Pancreas (tissue), 10 donors: ENCODE data around the gene TRMT1. TPM values are rescaled to one million over a fixed set of nuclear protein-coding genes. Genes with fewer than 3 reads are reported as not detected.

Experiments
- ATAC-seq, 4 donors: fragments of 200-7000 bp; cut with Tn5 transposase; one replicate each; pipeline versions ENCODE4 v1.8.0 to v1.9.1; 2020; ENCODE audit warnings: mild to moderate bottlenecking in 4 of 4, moderate library complexity in 4 of 4
- DNase-seq, 6 donors: peaks; one replicate each; pipeline ENCODE4 v3.0.0-alpha.2; 2020
- FAIRE-seq: peaks from 2 replicates; lab custom pipeline; 2012; peaks lifted over from hg19 to GRCh38; lab: Jason Lieb, UNC
- H3K27ac ChIP-seq, 4 donors: fragments of 200-600 bp; sonication (generic); 1 replicate in 3 of 4; 2 replicates in 1 of 4; pipeline versions ENCODE4 v1.5.0 to v1.8.0; 2020
- H3K27me3 ChIP-seq, 4 donors: fragments of 200-600 bp; one replicate each; pipeline ENCODE4 v1.8.0; 2021
- H3K36me3 ChIP-seq, 3 donors: fragments of 200-600 bp; sonication (generic) in 1 of 3; one replicate each; pipeline versions ENCODE4 v1.5.0 to v1.8.0; 2020 to 2021
- H3K4me1 ChIP-seq, 3 donors: fragments of 200-600 bp; one replicate each; pipeline ENCODE4 v1.8.0; 2021
- H3K4me3 ChIP-seq, 4 donors: fragments of 200-600 bp; sonication (generic) in 2 of 4; one replicate each; pipeline versions ENCODE4 v1.5.0 to v1.8.0; 2020 to 2021
- H3K9me3 ChIP-seq, 4 donors: fragments of 200-600 bp; one replicate each; pipeline ENCODE4 v1.8.0; 2021
- WGBS, 2 donors: extraction: QIAGEN DNeasy Blood & Tissue Kit; methylation state at CpG; one replicate each; pipeline ENCODE4 v1.1.7; 2013; 5-methylcytosine and 5-hydroxymethylcytosine counted together
- intact Hi-C, 3 donors: fragments of 100-400 bp; cut with DNase I; formaldehyde crosslinking; loops; one replicate each; pipeline versions ENCODE4 v1.11.1 to v1.14.2; 2022
- polyA plus RNA-seq, 2 donors: library from polyadenylated mRNA; stranded (reverse); fragments of 200-250 nt; gene quantifications; one replicate each; pipeline ENCODE4 v1.2.3, GENCODE V29; 2013
- total RNA-seq, 6 donors: library from RNA; stranded (reverse); fragmentation: NEBNext Ultra II Directional in 4 of 6; extraction: Animal tissue kit (Norgen Biotek cat#: 25700) in 4 of 6; gene quantifications; one replicate each; pipeline versions ENCODE4 v1.2.1 to v1.2.4, GENCODE V29; 2021 to 2023
- TF ChIP-seq, protein P1 (sequence below), 4 donors: fragments of 200-600 bp; sonication (generic) in 3 of 4; IDR thresholded peaks; one replicate each; pipeline versions ENCODE4 v1.5.0 to v1.8.0; 2021; ENCODE audit warnings: antibody characterized with exemption in 4 of 4
- donor health status: healthy with polysubstance abuse.
- donor health status: DM: no; HTN: no; CAD: no; lungs with moderate emphysema.
- donor health status: DM: no; HTN: no; CAD: no.
- donor health status: control.
- donor health status: control.
- donor health status: Bipolar disorder and iron deficiency.
- donor health status: DM: yes; HTN: yes; CAD: no.
- donor health status: DM: no; HTN: no; CAD: no.
- donor health status: DM: no; HTN: no; CAD: no.
- donor health status: DM: yes; HTN: yes; CAD: no.

TRMT1 gene
- total and polyA plus RNA-seq, 8 donors, result 12.7 to 108 (median 22.1) TPM

DNA sequence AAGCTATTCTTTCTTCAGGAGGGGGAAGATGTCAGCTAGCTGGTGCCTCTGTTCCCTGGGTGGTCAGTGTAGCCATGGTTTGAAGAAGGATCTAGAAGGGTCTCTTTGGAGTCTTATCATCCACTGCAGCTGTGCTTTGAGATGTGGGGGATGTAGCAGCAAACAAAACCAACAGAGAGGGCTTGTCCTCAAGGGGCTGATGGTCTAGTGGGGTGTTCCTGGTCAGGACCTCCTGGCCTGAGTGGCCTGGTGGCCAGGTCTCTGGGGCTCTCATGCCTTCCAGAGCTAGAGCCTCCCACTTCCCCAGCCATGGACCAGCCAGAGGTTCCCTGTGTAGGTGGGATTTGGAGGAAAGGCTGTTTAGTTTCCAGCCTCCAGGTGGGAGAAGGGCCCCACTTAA lies 54.2 kb downstream of the TRMT1 start:
- FAIRE-seq, result no peak
- intact Hi-C loops, result loop anchor here in 2 of 3 donors (5.0 to 10.0 kb wide), 2 partner anchors 78 to 80 kb away; no protein-coding TSS in a partner anchor
- H3K9me3 ChIP-seq, result no peaks in the 10 kb centered on the region
- ATAC-seq, result no peak
- H3K4me3 ChIP-seq, result no peak overlapping the region
- H3K27ac ChIP-seq, result no peak overlapping the region
- no peak for DNase-seq
- H3K4me1 ChIP-seq, result peaks cover 8 to 11% (median 10%) of the 10 kb centered on the region in 3 donors
- no peaks in the 10 kb centered on the region for H3K36me3 ChIP-seq
- H3K27me3 ChIP-seq, result no peaks in the 10 kb centered on the region
- TF ChIP-seq, protein P1, sequence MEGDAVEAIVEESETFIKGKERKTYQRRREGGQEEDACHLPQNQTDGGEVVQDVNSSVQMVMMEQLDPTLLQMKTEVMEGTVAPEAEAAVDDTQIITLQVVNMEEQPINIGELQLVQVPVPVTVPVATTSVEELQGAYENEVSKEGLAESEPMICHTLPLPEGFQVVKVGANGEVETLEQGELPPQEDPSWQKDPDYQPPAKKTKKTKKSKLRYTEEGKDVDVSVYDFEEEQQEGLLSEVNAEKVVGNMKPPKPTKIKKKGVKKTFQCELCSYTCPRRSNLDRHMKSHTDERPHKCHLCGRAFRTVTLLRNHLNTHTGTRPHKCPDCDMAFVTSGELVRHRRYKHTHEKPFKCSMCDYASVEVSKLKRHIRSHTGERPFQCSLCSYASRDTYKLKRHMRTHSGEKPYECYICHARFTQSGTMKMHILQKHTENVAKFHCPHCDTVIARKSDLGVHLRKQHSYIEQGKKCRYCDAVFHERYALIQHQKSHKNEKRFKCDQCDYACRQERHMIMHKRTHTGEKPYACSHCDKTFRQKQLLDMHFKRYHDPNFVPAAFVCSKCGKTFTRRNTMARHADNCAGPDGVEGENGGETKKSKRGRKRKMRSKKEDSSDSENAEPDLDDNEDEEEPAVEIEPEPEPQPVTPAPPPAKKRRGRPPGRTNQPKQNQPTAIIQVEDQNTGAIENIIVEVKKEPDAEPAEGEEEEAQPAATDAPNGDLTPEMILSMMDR (IDR thresholded peaks at IDR 0.05), result no peak

DNA sequence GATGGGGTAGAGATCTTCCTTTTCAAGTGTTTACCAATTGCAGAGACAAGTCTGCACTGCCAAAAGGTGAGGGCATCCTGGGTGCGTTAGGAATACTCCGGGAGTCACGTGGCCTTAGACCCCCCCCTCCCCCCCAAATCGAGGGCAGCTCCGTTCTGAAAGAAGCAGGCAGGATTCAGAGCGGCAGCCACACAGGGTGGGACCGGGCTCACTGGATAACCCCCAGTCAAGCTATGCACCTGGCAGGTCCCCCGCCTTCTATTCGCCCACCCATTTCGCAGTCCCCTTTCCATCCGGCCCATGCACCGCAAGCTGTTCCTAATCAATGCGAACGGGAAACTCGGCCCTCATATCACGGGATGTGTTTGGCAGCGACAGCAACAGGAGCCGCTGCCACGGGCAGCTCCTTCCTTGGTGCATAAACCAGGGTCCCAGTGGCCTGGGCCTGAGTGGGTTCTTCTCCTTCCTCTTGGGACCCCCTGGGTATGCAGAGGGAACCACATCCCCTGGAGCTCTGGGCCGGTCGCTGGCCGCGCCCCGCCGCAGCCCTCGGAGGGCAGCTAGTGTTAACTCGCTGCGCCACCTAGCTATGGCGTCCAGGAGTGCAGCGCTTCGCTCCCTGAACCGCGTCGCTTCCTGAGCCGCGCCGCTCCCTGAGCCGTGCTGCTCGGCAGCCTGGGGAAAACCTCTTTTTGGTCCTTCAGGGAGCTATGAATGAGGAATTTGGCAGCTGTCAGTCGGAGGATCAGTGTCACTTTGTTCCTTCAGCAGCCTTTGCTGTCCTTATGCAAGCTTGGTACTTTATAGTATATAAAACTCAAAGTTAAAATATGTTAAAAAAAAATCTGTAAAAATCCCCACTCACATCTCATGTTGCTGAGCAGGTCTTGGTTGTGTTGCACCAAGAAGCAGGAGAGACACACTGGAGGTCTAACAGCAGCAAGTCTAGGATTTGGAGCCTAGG lies 55.3 kb downstream of the TRMT1 start:
- H3K27ac ChIP-seq, result peak overlapping the region; percentile 40 to 65 (median 57)
- FAIRE-seq (no peak), ATAC-seq (peak; percentile 87 to 96 (median 95)), DNase-seq (peak; percentile 68 to 95 (median 83))
- intact Hi-C loops, result loop anchor here in 2 of 3 donors (5.0 to 10.0 kb wide), 2 partner anchors 76 to 79 kb away; no protein-coding TSS in a partner anchor
- TF ChIP-seq, protein P1 (IDR thresholded peaks at IDR 0.05), result peak; percentile 86 to 95 (median 90)
- H3K4me3 ChIP-seq, result peak overlapping the region in 3 of 4 donors; percentile 13 to 37 (median 28)
- no peaks in the 10 kb centered on the region for H3K9me3 ChIP-seq
- peaks cover 13 to 15% (median 15%) of the 10 kb centered on the region in 3 donors for H3K4me1 ChIP-seq
- no peaks in the 10 kb centered on the region for H3K27me3 ChIP-seq
- WGBS, 2 donors, result 1 to 2% methylated on average over 31 to 40 of the region's 40 CpGs
- H3K36me3 ChIP-seq, result no peaks in the 10 kb centered on the region

DNA sequence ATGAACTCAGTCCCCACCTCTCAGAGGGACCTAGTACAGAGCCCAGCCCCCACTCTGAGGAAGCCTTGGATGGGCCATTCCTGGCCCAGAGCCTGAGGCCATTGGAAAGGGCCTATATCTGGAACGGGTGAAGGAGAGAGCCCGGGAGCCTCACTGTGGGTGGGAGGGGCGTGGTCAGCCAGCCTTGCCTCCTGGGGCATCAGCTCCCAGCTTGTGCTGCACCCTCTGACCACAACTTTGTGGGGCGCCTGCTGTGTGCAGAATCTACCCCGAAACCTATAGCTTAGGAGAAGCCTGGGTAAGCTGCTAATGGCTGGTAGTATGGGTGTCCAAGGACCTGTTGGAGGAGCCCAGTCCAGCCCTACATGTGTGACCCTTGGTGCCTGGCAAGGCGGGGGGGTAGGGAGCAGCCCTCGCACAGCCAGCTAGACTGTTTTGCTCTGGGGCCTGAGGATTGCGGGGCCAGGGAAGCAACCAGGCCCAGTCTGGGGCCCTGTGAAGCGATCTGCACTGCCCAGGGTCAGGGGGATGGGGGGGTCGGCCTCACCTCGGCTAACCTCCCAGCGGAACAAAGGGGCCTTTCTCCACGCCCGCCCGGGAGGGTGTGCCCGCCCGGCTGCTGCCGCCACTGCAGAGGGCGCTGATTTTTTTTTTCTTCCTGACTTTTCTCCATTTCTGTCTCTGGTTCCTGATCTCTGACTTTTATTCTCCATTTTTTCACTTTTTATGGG lies 56.1 kb downstream of the TRMT1 start:
- Histone ChIP-seq H3K27me3 (no peaks in the 10 kb centered on the region), H3K36me3 (no peaks in the 10 kb centered on the region), H3K27ac (peak overlapping the region; percentile 22 to 65 (median 57)), H3K4me1 (peaks cover 17 to 19% (median 18%) of the 10 kb centered on the region in 3 donors), H3K4me3 (peak overlapping the region in 2 of 4 donors; percentile 28 to 37), H3K9me3 (no peaks in the 10 kb centered on the region)
- DNase-seq (peak in 2 of 6 donors; percentile 43 to 47), FAIRE-seq (no peak), ATAC-seq (peak; percentile 6 to 42 (median 32))
- TF ChIP-seq, protein P1 (IDR thresholded peaks at IDR 0.05), result no peak
- intact Hi-C loops, result loop anchor here in 2 of 3 donors (5.0 to 10.0 kb wide), 2 partner anchors 76 to 78 kb away; no protein-coding TSS in a partner anchor
- 40 to 48% methylated on average over 19 of the region's 19 CpGs for WGBS, 2 donors

DNA sequence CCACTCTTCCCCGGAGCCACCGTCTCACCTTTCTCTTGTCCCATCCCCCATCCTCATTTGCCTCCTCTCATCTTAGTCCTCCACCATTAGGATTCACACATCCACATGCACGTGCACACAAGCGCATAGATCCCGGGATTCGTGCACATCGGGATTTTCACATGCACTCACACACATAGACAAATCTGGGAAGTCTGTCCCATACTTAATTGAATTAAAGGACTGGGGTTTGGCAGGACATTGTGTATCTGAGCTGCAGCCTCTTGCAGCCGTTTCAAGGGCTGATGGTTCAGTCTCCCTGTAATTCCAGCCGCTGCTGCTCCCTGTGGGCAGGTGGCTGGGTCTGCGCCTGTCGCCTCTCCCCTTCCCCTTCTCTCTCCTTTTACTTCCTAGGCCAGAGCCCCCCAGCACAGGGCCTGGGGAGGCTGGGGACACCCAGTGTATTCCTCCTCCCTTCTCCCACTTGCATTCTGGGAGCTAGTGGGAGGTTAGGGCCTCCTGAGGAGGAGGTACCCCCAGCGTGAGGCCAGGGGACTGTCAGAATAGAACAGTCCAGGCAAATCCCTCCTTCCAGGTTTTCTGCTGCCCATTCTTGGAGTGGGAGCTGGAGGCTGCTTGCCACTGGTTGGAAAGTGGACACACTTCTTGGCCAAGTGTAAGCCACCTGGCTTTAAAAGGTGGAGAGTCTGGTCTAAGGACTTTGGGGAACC lies 57.4 kb downstream of the TRMT1 start:
- Histone ChIP-seq H3K4me1 (peaks cover 17 to 21% (median 20%) of the 10 kb centered on the region in 3 donors), H3K27ac (no peak overlapping the region), H3K27me3 (no peaks in the 10 kb centered on the region), H3K9me3 (no peaks in the 10 kb centered on the region), H3K36me3 (no peaks in the 10 kb centered on the region), H3K4me3 (no peak overlapping the region)
- no peak for FAIRE-seq
- ATAC-seq, result no peak
- 83 to 88% methylated on average over 12 of the region's 12 CpGs for WGBS, 2 donors
- intact Hi-C loops, result no loop called here
- TF ChIP-seq, protein P1 (IDR thresholded peaks at IDR 0.05), result no peak
- DNase-seq, result no peak
